Measurements from ENCODE around the gene SCN4B. TPM values are rescaled to one million over a fixed set of nuclear protein-coding genes. Genes with fewer than 3 reads are reported as not detected.

Gene SCN4B
- total RNA-seq, 2 experiments from 2014 or later, result not detected

- POLR2A ChIA-PET, result interaction anchor here (0.6 to 1.4 kb wide), 2 partner anchors 10 to 917 kb away, joined by 3 to 4 read pairs; no protein-coding TSS in a partner anchor
- TF ChIP-seq CTCF (IDR thresholded peaks at IDR 0.05), result no peak
These were observed 8.0 kb downstream of the SCN4B start for GRCh38 chr11:118144301-118145268.

DNA sequence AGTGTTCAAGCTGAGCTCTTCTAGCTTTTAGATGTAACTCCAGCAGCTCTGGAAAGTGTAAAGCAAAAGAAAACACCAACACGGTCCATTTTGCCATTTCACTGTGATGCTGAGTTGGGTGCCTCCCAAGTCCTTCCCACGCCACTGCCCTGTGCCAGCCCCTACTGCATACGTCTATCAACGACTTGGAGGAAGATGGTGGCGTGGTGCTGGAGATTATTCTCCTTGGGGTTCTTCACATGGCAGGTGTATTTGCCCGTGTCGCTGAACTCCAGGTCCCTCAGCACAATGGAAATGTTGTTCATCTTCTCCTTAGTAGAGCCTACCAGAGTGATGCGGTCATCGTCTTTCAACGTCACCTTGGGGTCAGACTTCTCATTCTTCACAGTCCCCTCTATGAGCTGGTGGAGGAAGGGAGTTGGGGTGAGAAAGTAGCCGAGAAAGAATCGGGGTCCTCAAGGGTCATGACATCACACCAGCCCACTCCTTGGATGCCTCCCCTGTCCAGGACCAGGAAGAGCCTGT lies 8.9 kb downstream of the SCN4B start:
- peaks cover 18 to 48% of the 10 kb centered on the region in 2 experiments for H3K27me3 ChIP-seq (ENCODE audit: control insufficient read depth in 1 of 2, insufficient read depth in 2 of 2, low read length in 2 of 2)
- no peak for TF ChIP-seq CTCF (IDR thresholded peaks at IDR 0.05)
- peaks cover 82% of the 10 kb centered on the region for H3K27me3 Mint-ChIP-seq
- no peaks in the 10 kb centered on the region for H3K36me3 ChIP-seq (ENCODE audit: insufficient read depth, low read length)
- DNase-seq, result no peak
- no peaks in the 10 kb centered on the region for H3K9me3 ChIP-seq (ENCODE audit: control insufficient read depth in 1 of 2, insufficient read depth in 1 of 2, low read length in 2 of 2)
- ChIA-PET POLR2A (interaction anchor here (1.4 kb wide), 1 partner anchor 9 kb away, joined by 4 read pairs; no protein-coding TSS in a partner anchor), CTCF (interaction anchor here (1.2 kb wide), 1 partner anchor 28 kb away, joined by 6 read pairs; no protein-coding TSS in a partner anchor)
- intact Hi-C loops (cut with DNase I, micrococcal nuclease), result loop anchor here in 1 of 2 experiments (2.0 kb wide), 2 partner anchors 343 to 469 kb away; no protein-coding TSS in a partner anchor
- H3K27ac Mint-ChIP-seq, result no peak overlapping the region
- no peak overlapping the region for H3K27ac ChIP-seq (ENCODE audit: low read depth in 1 of 2, low read length in 2 of 2)
- no peak for ATAC-seq (ENCODE audit: poor library complexity)
- no peak overlapping the region for H3K4me3 Mint-ChIP-seq
- no peaks in the 10 kb centered on the region for H3K36me3 Mint-ChIP-seq (ENCODE audit: low read depth)
- peaks cover 5% of the 10 kb centered on the region for H3K4me1 Mint-ChIP-seq (ENCODE audit: low read depth)
- peaks cover 16% of the 10 kb centered on the region for H3K4me1 ChIP-seq (ENCODE audit: insufficient read depth, low read length)
- no peaks in the 10 kb centered on the region for H3K9me3 Mint-ChIP-seq
- no peak overlapping the region for H3K4me3 ChIP-seq (ENCODE audit: low read length)

More at GRCh38 chr11:118144301-118145268, 8.0 kb downstream of the SCN4B start:
- H3K27ac ChIP-seq (ENCODE audit: low read depth in 1 of 2, low read length in 2 of 2), result no peak overlapping the region
- H3K36me3 ChIP-seq (ENCODE audit: insufficient read depth, low read length), result no peaks in the 10 kb centered on the region
- DNase-seq (no peak), ATAC-seq (ENCODE audit: poor library complexity) (no peak)
- peaks cover 78% of the 10 kb centered on the region for H3K27me3 Mint-ChIP-seq
- H3K4me3 ChIP-seq (ENCODE audit: low read length), result no peak overlapping the region
- H3K4me3 Mint-ChIP-seq, result peak overlapping the region; percentile 82
- H3K4me1 ChIP-seq (ENCODE audit: insufficient read depth, low read length), result peaks cover 16% of the 10 kb centered on the region
- CTCF ChIA-PET, result interaction anchor here (0.9 to 1.2 kb wide), 3 partner anchors 12 to 356 kb away, joined by 3 to 6 read pairs (median 5); no protein-coding TSS in a partner anchor
- intact Hi-C loops (cut with DNase I, micrococcal nuclease), result loop anchor here (1.0 to 5.0 kb wide), 9 partner anchors 27 to 513 kb away; partner anchors contain the start of genes ATP5MG (in 1 of the 2) and IFT46 (in 1 of the 2)
- H3K27me3 ChIP-seq (ENCODE audit: control insufficient read depth in 1 of 2, insufficient read depth in 2 of 2, low read length in 2 of 2), result peaks cover 18 to 53% of the 10 kb centered on the region in 2 experiments
- peaks cover 5% of the 10 kb centered on the region for H3K4me1 Mint-ChIP-seq (ENCODE audit: low read depth)
- no peaks in the 10 kb centered on the region for H3K36me3 Mint-ChIP-seq (ENCODE audit: low read depth)
- no peaks in the 10 kb centered on the region for H3K9me3 Mint-ChIP-seq
- H3K9me3 ChIP-seq (ENCODE audit: control insufficient read depth in 1 of 2, insufficient read depth in 1 of 2, low read length in 2 of 2), result no peaks in the 10 kb centered on the region
- no peak overlapping the region for H3K27ac Mint-ChIP-seq

- TF ChIP-seq CTCF (IDR thresholded peaks at IDR 0.05), result no peak
- POLR2A ChIA-PET, result interaction anchor here (1.4 kb wide), 1 partner anchor 8 kb away, joined by 4 read pairs; no protein-coding TSS in a partner anchor
- H3K27me3 Mint-ChIP-seq, result peaks cover 78% of the 10 kb centered on the region
- DNase-seq (peak in 3 of 14 experiments; percentile 27 to 68 (median 53)), ATAC-seq (ENCODE audit: poor library complexity) (no peak)
- CTCF ChIA-PET, result no interaction called here
- no peaks in the 10 kb centered on the region for H3K9me3 ChIP-seq (ENCODE audit: control insufficient read depth in 1 of 2, insufficient read depth in 1 of 2, low read length in 2 of 2)
- no peak overlapping the region for H3K4me3 Mint-ChIP-seq
- H3K27ac Mint-ChIP-seq, result no peak overlapping the region
- no peaks in the 10 kb centered on the region for H3K9me3 Mint-ChIP-seq
- intact Hi-C loops (cut with DNase I, micrococcal nuclease), result no loop called here
- H3K4me3 ChIP-seq (ENCODE audit: low read length), result no peak overlapping the region
- no peak overlapping the region for H3K27ac ChIP-seq (ENCODE audit: low read depth in 1 of 2, low read length in 2 of 2)
- no peaks in the 10 kb centered on the region for H3K36me3 ChIP-seq (ENCODE audit: insufficient read depth, low read length)
- H3K27me3 ChIP-seq (ENCODE audit: control insufficient read depth in 1 of 2, insufficient read depth in 2 of 2, low read length in 2 of 2), result peaks cover 17 to 48% of the 10 kb centered on the region in 2 experiments
- H3K4me1 Mint-ChIP-seq (ENCODE audit: low read depth), result peaks cover 5% of the 10 kb centered on the region
- H3K36me3 Mint-ChIP-seq (ENCODE audit: low read depth), result no peaks in the 10 kb centered on the region
- peaks cover 16% of the 10 kb centered on the region for H3K4me1 ChIP-seq (ENCODE audit: insufficient read depth, low read length)
These were observed 9.8 kb downstream of the SCN4B start for GRCh38 chr11:118142809-118143208.
